Ammon's horn (tissue), 1 donor: ENCODE data around the gene MYB.
"Not testable (repeated sequence)": the region's sequence is repeated elsewhere in the genome, so short reads cannot be mapped to it uniquely, and the experiment has no call there.

Experiments
- DNase-seq: peaks from one replicate; pipeline ENCODE4 v3.0.0-alpha.2; 2016; ENCODE audit warnings: low spot score

Gene MYB

DNA sequence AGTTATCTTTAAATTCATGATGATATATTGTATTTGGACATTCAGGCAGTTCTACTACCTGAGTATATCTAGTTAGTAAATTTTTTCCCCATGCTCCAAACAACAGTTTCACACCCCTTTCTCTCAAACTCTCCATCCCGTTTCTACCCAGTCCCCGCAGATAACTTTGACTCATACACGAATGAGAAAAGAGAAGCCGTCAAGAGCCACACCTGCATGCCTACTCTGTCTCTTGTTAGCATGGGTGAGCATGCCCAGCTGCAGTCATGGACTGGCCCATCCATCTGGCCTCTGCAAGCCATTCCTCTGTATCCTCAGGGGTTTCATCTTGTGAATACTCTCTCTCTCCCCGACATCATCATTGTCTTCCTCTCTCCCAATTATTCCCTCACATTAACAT lies 41.5 kb downstream of the MYB start:
- no peak for DNase-seq

DNA sequence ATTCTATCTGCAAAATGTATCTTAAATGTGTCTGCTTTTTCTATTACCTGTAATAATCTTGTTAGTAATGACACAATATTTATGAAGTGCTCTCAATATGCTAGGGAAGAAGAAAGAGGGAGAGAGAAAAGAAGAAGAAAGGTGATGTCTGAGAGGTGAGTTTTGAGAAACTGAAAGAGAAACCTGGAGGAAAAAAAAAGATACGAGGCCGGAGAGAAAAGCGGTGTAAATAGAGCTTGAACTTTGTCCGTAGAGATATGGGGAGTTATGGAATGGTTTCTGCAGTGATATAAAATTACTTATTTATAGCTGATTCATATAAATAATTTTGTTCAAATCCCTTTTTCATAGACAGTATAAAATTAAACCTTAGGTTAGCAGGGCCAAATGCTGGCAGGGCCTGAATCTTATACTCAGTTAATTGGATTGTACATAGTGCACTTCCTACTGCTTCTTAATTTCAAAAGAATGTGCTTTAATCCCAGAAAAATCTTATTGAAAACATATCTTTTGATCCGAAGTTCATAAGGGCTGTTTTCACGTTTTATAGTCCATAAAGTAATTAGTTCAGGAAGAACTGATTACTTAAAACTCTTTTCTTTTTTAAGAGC lies 43.0 kb downstream of the MYB start:
- DNase-seq, result no peak

DNA sequence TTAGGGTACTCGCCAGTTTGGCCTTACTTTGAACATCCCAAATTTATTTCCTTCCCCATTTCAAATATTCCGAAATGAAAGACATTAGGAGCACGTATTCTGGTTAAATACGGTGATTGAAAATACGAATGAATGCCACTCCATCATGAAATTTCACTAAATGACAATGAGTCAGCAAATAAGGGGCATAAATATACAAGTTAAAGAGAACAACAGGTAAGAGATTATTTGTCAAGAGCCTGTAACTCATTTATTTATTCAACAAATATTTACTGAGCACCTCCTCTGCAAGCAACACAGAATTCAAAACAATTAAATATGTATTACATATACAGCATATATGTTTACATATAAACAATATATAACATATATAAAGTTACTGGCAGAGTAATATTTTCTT lies 44.8 kb downstream of the MYB start:
- DNase-seq, result no peak

DNA sequence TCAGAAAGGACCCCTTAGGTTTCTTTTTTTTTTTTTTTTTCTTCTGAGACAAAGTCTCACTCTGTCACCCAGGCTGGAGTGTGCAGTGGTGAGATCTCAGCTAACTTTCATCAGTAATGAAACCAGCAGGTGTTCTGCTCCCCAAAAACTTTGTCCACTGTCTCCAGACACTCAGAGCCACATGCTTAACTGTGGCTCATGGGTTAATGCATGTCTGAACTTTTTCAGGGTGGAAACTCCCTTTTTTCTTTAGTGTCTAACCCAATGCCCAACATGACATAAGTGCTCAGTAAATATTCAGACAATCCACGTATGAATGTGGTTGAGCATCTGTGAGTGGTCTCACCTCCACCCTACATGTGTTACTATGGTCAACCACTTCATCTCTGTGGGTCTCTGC lies 45.4 kb downstream of the MYB start:
- DNase-seq, result no peak

DNA sequence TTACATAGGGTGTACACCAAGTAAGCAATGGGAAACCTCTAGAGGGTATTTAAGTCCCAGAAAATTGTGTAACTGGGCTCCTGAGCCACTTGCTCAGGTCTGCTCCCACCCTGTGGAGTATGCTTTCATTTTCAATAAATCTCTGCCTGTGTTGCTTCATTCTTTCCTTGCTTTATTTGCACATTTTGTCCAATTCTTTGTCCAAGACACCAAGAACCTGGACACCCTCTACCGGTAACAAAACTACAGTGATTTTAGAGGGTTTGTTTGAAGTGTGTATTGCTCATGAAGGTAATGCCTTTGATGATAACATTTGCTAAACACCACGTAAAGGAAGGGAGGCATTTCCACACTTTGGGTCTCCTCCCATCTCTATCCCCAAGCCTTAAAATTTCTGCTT lies 46.2 kb downstream of the MYB start:
- DNase-seq, result no peak

DNA sequence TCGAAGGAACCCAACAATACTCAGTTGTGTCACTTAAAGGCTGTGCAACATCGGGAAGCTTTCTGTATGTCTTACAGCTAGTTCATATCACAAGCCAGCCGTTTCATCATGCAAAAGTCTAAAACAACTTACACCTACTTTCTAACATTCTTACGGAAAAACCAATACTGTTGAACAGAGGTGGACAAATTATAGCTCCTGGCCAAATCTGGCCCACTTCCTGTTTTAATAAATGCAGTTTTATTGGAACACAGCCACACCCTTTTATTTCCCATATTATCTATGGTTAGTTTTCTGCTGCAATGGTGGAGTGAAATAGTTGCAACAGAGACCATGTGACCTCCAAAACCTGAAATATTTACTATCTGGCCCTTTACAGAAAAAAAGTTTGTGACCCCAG lies 46.6 kb downstream of the MYB start:
- DNase-seq, result no peak

DNA sequence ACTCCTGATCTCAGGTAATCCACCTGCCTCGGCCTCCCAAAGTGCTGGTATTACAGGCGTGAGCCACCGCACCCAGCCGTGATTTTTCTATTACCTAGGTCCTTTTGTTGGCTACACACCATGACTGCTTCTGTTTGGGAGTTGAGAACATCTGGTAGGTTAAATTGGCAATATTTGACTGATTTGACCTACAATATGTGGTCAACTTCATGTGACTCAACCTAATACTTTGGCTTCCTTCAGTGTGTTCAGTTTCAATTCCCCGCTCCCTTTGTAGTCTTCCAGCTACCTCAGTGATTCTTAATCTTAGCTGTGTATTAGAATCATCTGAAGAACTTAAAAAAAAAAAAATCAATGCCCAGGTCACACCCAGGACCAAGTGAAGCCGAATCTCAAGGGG lies 47.4 kb downstream of the MYB start:
- no peak for DNase-seq

DNA sequence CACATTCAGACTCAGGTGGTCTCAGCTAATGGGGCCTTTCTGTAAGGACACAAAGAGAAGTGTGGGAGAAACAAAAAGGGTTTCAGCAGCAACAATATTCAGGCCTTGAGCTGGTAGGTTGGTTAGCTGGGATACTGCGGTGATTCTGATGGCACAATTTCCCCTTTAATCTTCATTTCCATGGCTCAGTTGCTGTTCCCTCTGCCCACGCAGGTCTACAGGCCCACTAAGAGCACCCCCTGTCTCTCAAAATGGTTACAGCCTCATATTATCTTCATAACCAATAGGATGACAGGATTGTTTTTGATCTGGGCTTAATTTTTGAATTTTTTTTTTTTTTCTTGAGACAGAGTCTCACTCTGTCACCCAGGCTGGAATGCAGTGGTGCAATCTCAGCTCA lies 48.9 kb downstream of the MYB start:
- DNase-seq, result no peak

DNA sequence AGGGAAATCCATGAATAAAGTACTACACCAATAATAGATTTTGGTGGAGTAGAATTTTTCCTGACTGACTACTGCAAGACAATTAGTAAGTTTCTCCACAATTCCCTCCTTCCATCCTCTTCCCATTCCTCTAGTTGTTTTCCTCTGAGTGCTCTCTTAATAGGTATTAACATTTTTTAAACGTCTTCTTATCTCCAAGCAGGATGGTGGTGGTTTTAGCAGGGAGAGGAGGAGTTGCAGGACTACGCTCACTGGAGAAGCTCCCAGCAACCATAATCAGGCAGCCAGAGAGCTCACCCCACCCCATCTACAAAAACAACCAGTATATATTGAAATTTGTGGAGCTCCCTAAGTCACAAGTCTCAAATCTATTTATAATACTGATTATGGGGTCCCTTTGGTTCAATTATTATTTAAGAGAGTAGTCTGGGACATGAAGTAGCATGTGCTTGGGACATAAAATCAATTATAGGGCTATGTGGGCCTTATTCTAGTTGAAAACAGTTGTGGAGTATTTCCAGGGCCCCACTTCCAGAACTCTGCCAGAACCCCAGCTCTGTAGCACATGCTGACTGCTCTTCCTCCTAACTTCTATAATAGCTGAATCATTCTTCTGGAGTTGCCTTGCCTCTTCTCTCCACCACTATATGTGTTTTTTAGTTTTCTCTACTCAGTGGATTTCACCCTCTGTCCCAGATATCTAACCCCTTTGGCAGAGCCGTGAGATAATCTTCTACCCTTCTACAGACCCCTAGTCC lies 49.8 kb downstream of the MYB start:
- DNase-seq, result no peak

DNA sequence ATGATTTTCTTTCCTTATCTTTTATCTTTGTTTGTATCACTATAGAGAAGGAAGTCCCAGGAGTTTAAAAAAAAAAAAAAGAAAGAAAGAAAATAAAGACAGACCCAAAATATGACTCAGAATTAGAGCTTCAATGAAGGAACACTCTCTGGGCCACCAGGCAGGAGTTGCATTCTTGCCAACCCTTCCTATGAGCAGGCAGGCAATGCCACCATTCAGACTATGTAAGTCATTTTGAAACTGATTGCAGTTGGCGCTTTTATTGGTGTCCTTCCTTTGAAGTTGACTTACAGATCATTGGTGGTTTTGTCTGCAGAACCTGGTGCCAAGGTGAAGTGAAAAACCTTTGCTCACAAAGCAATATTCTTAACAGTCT lies 50.3 kb downstream of the MYB start:
- DNase-seq, result no peak

DNA sequence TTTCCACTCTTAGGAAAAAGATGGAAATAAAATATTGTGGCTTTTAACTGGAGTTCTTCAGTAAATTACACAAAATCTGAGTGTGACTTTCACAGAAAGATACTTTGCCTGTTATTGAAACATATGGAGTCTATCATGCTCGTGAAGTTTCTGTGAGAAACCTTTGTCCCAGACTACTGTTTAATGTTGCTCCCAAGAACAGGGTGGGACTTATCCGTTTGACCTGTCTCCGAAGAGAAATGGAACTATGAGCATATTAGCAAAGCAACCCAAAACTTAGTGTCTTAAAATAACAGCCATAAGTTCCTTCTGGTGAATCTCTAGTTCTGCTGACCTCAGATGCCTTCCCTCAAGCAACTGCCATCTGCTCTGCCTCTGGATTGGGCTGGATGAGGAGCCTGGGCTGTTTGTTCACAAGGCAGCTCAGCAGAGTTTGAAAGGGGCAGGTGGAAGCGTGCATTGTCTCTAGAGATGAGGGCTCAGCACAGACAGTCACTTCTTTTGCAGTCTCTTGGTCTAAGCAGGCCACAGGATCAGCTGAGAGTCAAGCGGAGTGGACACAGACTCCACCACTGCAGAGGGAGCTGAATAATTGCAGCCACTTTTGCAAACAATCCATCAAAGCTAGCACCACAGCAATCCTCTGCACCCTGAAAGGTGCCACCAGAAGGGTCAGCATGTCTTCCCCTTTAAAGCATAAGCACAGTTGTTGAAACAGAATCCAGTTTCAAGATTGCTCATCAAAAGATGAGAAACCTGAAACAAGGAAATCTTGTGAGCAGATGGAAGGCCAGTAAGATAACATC lies 52.8 kb downstream of the MYB start:
- DNase-seq, result no peak

DNA sequence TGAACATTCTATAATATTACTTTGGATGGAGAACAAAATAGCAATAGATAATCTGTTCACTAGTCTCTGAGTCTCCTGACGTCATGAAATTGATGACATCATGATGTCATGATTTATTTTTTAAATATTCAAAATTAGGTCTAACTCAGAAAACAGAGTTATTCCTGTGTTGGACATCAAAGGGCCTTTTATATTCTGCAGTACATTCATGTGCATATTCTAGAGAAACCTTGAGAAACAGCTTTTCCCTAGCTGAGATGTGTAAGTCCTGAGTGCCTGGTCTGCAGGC lies 53.3 kb downstream of the MYB start:
- no peak for DNase-seq

DNA sequence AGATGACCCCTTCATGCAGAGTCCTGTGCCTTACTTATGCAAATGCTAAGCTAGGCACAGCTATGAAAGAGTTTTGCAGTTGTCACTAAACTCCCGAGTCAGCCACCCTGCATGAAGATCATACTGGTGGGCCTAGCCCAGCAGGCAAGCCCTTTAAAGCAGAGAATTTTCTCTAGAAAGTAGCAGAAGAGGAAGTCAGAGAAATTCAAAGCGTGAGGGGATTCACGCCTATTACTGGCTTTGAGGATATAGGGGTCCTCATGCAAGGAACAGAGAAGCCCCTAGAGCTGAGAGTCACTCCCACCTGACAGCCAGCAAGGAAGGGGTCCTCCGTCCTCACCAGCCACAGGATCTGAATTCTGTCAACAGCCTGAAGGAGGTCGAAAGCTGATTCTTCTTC lies 54.6 kb downstream of the MYB start:
- no peak for DNase-seq

DNA sequence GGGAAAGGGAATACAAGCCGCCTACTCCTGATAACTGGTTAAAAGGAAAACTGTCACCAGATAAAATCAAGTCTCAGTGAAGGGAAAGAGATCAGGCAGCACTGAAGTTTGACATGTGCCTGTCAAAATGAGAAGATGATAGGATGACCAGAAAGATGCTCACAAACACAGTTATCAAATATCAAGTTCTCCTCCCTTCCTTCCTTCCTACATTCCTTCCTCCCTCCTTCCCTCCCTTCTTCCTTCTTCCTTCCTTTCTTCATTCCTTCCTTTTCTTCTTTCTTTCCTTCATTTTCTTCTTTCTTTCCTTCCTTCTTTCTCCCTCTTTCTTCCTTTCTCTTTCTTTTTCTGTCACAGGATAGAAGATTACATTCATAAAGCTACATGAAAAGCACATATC lies 55.2 kb downstream of the MYB start:
- DNase-seq, result no peak

DNA sequence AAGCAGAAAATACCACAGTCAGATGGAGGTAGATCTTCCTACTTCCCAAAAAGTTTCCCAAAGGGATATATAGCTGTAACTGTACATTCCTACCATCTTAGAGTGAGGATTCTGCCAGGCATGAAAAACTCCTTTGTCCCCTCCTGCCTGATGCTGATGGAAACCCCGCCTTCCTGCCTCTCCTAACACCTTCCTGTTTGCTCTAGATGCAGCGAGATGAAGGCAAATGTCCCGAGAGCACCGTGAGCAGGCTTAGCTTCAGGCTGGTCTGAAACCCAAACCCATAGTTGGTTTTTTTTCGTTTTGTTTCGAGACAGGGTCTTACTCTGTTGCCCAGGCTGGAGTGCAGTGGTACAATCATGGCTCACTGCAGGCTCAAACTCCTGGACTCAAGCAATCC lies 55.6 kb downstream of the MYB start:
- no peak for DNase-seq

DNA sequence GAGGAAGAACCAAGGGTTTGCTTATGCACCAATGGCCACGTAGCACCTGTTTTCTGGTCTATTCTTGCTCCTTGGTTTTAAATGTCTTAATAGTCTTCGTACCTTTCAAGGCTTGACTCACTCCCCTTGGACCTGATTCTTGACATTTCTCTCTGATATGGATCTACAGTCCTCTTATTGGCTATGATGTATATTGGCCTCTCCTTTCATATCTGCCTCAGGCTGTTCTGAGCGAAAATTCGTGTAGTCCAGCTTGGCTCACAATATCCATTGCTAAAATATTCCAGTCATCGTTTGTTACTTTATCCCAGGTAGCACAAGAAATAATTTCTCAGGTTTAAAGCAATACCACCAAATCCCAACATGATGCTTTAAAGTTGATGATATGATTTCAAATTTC lies 59.6 kb downstream of the MYB start:
- no peak for DNase-seq

DNA sequence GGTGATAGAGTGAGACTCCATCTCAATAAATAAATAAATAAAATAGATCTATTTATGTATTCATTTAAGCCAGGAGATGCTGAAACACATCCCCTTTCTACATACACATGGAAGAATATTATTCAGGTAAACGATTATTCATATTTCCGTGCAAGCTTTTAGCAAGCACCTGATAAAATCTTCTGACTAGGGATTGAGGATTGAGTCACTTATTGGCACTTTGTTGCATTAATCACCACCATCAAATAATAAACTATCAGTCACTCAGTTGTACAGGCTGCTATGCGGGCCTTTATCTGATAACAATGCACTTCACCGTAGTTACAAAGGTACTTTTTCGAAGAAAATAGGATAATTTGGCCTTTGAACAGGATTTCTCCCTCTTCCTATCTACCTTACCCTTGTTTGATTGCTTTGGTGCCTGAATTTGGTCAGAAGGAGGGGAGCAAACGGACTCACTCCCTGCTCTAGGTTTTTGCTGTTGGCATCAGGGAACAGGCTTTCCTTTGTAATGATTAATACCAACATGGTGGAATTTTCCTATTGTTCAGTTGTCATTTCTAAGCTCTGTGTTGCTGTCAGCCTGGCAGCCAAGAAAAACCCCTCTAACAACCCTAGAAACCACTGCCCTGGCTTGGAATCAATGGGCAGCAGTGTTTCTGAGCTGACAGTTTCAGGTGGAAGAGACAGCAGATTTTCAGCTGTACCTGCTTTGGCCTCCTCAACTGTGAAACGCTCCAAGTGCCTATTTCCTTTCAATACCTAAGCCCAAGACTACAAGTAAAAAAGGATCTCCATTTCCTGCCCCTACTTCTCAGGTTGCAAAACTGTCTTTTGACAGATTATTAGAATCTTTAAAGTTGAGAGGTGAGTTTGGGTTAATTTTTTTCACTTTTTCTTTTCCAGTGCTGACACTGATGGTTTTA lies 63.0 kb downstream of the MYB start:
- no peak for DNase-seq

DNA sequence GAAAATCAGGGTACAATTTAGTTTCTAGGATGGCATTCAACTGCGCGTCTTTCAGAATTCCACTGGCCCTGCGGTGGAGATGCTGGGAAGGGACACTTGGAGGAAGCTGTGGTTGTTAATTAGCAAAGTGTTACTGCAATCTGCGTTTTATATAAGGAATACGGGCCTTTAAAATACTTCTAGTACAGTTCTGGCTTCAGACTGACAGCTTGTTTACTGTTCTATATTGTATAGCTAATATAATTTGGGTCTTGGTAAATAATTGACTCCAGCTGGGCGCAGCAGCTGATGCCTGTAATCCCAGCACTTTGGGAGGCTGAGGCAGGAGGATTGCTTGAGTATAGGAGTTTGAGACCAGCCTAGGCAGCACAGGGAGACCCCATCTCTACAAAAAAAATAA lies 63.7 kb downstream of the MYB start:
- DNase-seq, result no peak

DNA sequence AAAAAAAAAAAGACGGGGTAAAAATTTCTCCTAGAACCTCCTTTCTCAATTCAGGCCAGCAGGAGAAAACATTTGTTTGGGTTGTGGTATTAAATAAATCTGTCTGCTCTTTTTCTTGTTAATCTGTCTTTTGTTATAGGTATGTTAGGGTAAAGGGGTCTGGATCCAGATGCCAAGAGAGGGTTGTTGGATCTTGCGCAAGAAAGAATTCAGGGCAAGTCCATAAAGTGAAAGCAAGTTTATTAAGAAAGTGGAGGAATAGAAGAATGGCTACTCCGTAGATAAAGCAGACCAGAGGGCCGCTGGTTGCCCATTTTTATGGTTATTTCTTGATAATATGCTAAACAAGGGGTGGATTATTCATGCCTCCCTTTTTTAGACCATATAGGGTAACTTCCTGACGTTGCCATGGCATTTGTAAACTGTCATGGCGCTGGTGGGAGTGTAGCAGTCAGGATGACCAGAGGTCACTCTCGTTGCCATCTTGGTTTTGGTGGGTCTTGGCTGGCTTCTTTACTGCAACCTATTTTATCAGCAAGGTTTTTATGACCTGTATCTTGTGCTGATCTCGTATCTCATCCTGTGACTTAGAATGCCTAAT lies 65.4 kb downstream of the MYB start:
- DNase-seq, result not testable (repeated sequence)

DNA sequence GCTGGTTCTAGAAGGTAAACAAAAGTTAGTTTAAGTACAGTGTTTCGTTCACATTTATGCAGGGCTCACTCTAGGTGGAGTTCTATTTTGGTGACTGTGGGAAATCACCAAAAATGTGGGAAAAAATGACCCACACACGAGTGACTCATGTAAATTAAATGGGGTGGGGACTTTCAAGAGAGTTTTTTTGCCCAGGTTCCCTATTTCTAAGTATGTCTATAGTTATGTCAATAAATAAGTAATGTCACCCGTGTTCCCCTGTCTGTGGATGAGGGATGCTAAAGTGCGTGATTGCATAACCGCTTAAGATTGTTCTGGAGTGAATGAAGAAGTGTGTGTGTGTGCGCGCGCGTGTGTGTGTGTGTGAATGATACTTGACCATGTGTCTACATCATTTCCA lies 69.1 kb downstream of the MYB start:
- DNase-seq, result no peak

DNA sequence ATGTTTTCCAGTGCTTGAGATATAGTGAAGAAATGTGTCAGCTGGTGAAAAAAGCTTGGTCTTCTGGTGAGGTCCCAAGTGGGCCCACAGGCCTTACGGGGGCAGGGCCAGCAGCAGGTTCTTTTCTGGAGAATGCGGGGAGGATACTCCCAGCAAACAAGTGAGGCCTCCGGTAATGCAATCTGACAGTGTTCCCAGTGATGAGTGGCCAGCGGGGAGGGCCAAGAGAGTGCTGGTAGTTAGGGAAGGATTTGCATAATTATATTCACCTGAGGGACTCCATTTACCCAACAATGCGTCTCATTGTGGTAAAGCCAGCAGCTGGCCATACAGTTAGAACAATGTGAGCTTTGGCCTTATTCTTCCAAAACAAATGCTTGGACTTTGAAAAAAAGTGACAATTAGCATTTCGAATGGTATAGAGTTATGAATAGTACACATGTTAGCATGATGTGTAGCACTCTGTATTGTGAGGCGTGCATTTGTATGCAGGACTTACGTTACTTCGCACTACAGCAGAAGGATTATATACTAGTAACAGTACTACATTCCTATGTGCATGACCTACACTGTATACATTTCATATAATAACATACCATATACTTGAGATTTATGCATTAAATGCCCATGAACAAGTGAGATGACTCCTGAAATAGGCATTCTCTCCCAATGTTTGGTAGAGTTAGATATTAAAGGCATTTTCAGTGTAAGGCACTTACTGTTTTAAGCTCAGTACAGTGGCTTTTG lies 69.8 kb downstream of the MYB start:
- no peak for DNase-seq
